Measurements from ENCODE around the gene OGFR. TPM values are rescaled to one million over a fixed set of nuclear protein-coding genes. Genes with fewer than 3 reads are reported as not detected.

OGFR gene
- total RNA-seq, 1 experiment from 2014 or later, result 47.3 TPM

- H3K4me1 ChIP-seq (ENCODE audit: control insufficient read depth, insufficient read depth, low read length), result peaks cover 10% of the 10 kb centered on the region
- DNase-seq (ENCODE audit: low read depth, low spot score), result no peak
- POLR2A ChIA-PET, result no interaction called here
- no peaks in the 10 kb centered on the region for H3K36me3 ChIP-seq (ENCODE audit: control insufficient read depth, insufficient read depth, low read length)
- H3K27me3 ChIP-seq (ENCODE audit: control insufficient read depth, insufficient read depth, low read length), result no peaks in the 10 kb centered on the region
- intact Hi-C loops (cut with micrococcal nuclease; ENCODE audit: unreplicated experiment) (loop anchor here (2.0 to 10.0 kb wide), 3 partner anchors 81 to 315 kb away; partner anchors contain the start of genes GATA5 and NTSR1), in situ Hi-C loops (cut with HindIII; ENCODE audit: low pct_unique_long_range_greater_than_20kb, low sequenced_read_pairs) (no loop called here)
- no TSS peak for BruUV-seq (replicated peaks)
- no peaks in the 10 kb centered on the region for H3K9me3 ChIP-seq (ENCODE audit: control insufficient read depth, insufficient read depth, low read depth, low read length)
- CTCF ChIA-PET, result interaction anchor here (3.7 kb wide), 1 partner anchor 86 kb away, joined by 13 read pairs; no protein-coding TSS in a partner anchor
- no peak overlapping the region for H3K4me3 ChIP-seq (ENCODE audit: low read depth in 2 of 2, low read length in 2 of 2)
- TF ChIP-seq TCF7L2 (IDR thresholded peaks at IDR 0.05; ENCODE audit: low read depth, low read length) (no peak), SIN3A (IDR thresholded peaks at IDR 0.05; ENCODE audit: borderline replicate concordance, insufficient read depth, low read depth, low read length) (no peak), CTCF (IDR thresholded peaks at IDR 0.05) (no peak), POLR2AphosphoS5 (IDR thresholded peaks at IDR 0.05; ENCODE audit: low read depth, low read length) (no peak)
- TF ChIP-seq, protein P1, sequence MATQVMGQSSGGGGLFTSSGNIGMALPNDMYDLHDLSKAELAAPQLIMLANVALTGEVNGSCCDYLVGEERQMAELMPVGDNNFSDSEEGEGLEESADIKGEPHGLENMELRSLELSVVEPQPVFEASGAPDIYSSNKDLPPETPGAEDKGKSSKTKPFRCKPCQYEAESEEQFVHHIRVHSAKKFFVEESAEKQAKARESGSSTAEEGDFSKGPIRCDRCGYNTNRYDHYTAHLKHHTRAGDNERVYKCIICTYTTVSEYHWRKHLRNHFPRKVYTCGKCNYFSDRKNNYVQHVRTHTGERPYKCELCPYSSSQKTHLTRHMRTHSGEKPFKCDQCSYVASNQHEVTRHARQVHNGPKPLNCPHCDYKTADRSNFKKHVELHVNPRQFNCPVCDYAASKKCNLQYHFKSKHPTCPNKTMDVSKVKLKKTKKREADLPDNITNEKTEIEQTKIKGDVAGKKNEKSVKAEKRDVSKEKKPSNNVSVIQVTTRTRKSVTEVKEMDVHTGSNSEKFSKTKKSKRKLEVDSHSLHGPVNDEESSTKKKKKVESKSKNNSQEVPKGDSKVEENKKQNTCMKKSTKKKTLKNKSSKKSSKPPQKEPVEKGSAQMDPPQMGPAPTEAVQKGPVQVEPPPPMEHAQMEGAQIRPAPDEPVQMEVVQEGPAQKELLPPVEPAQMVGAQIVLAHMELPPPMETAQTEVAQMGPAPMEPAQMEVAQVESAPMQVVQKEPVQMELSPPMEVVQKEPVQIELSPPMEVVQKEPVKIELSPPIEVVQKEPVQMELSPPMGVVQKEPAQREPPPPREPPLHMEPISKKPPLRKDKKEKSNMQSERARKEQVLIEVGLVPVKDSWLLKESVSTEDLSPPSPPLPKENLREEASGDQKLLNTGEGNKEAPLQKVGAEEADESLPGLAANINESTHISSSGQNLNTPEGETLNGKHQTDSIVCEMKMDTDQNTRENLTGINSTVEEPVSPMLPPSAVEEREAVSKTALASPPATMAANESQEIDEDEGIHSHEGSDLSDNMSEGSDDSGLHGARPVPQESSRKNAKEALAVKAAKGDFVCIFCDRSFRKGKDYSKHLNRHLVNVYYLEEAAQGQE (IDR thresholded peaks at IDR 0.05; ENCODE audit: insufficient read depth in 1 of 2, low read depth in 2 of 2, low read length in 1 of 2), result no peak
- no peak for ATAC-seq
- H3K27ac ChIP-seq (ENCODE audit: low read length), result no peak overlapping the region
Observed at GRCh38 chr20:62790075-62790474, 14.6 kb upstream of the OGFR start.

- BruUV-seq (replicated peaks), result no TSS peak
- H3K27ac ChIP-seq (ENCODE audit: low read length), result peak overlapping the region; percentile 18
- CTCF ChIA-PET, result interaction anchor here (0.6 to 3.7 kb wide), 13 partner anchors 18 to 299 kb away, joined by 3 to 13 read pairs (median 3); no protein-coding TSS in a partner anchor
- intact Hi-C loops (cut with micrococcal nuclease; ENCODE audit: unreplicated experiment) (loop anchor here (2.0 to 10.0 kb wide), 3 partner anchors 83 to 317 kb away; partner anchors contain the start of genes GATA5 and NTSR1), in situ Hi-C loops (cut with HindIII; ENCODE audit: low pct_unique_long_range_greater_than_20kb, low sequenced_read_pairs) (no loop called here)
- TF ChIP-seq CTCF (IDR thresholded peaks at IDR 0.05), result peak; percentile 98
- peak; percentile 41; the same call in 1 of the 2 replicates for TF ChIP-seq POLR2AphosphoS5 (IDR thresholded peaks at IDR 0.05; ENCODE audit: low read depth, low read length)
- no peak for TF ChIP-seq TCF7L2 (IDR thresholded peaks at IDR 0.05; ENCODE audit: low read depth, low read length)
- TF ChIP-seq, protein P1 (IDR thresholded peaks at IDR 0.05; ENCODE audit: insufficient read depth in 1 of 2, low read depth in 2 of 2, low read length in 1 of 2), result peak in 1 of 2 experiments; percentile 25; a peak in 1 of 4 replicates
- no peak for TF ChIP-seq SIN3A (IDR thresholded peaks at IDR 0.05; ENCODE audit: borderline replicate concordance, insufficient read depth, low read depth, low read length)
- H3K4me1 ChIP-seq (ENCODE audit: control insufficient read depth, insufficient read depth, low read length), result peaks cover 10% of the 10 kb centered on the region
- DNase-seq (ENCODE audit: low read depth, low spot score), result peak; percentile 84
- POLR2A ChIA-PET, result interaction anchor here (0.6 kb wide), 2 partner anchors 49 to 97 kb away, joined by 3 read pairs; no protein-coding TSS in a partner anchor
- peak overlapping the region in 1 of 2 experiments; percentile 33; a peak in 1 of 4 replicates for H3K4me3 ChIP-seq (ENCODE audit: low read depth in 2 of 2, low read length in 2 of 2)
- H3K9me3 ChIP-seq (ENCODE audit: control insufficient read depth, insufficient read depth, low read depth, low read length), result no peaks in the 10 kb centered on the region
- H3K27me3 ChIP-seq (ENCODE audit: control insufficient read depth, insufficient read depth, low read length), result no peaks in the 10 kb centered on the region
- no peaks in the 10 kb centered on the region for H3K36me3 ChIP-seq (ENCODE audit: control insufficient read depth, insufficient read depth, low read length)
- peak; percentile 64 for ATAC-seq
Observed at GRCh38 chr20:62791301-62792181, 13.1 kb upstream of the OGFR start.
